Neural progenitor cell (in vitro differentiated cells): ENCODE results near the gene NWD2. TPM values are rescaled to one million over a fixed set of nuclear protein-coding genes. Genes with fewer than 3 reads are reported as not detected.

Source experiments
- DNase-seq: peaks from one replicate; pipeline ENCODE4 v3.0.0-alpha.2; 2016; ENCODE audit warnings: low spot score
- H2AFZ ChIP-seq: fragments of 200-600 bp; sonication (generic); replicated peaks from 2 replicates; pipeline ENCODE4 v1.6.1; 2016; ENCODE audit warnings: antibody characterized with exemption
- H3F3A ChIP-seq: fragments of 200-600 bp; sonication (generic); 2 replicates; pipeline ENCODE4 v1.6.1; 2016; ENCODE audit warnings: antibody characterized with exemption, low read depth
- H3K27ac ChIP-seq: fragments of 200-600 bp; sonication (generic); 2 replicates; pipeline ENCODE4 v1.5.1; 2016; ENCODE audit warnings: mild to moderate bottlenecking
- H3K27me3 ChIP-seq: fragments of 200-600 bp; sonication (generic); 2 replicates; pipeline ENCODE4 v1.6.1; 2016; ENCODE audit warnings: mild to moderate bottlenecking, moderate library complexity
- H3K36me3 ChIP-seq: fragments of 200-600 bp; sonication (generic); 2 replicates; pipeline ENCODE4 v1.5.1; 2016
- H3K4me1 ChIP-seq: fragments of 200-600 bp; sonication (generic); 2 replicates; pipeline ENCODE4 v1.6.1; 2016; ENCODE audit warnings: mixed run types
- H3K4me2 ChIP-seq: fragments of 200-600 bp; sonication (generic); 2 replicates; pipeline ENCODE4 v1.6.1; 2016
- H3K4me3 ChIP-seq: fragments of 200-600 bp; sonication (generic); 2 replicates; pipeline ENCODE4 v1.5.1; 2016
- H3K79me2 ChIP-seq: fragments of 200-600 bp; sonication (generic); 2 replicates; pipeline ENCODE4 v1.6.1; 2016; ENCODE audit warnings: low read depth
- H3K9ac ChIP-seq: fragments of 200-600 bp; sonication (generic); 2 replicates; pipeline ENCODE4 v1.6.1; 2016
- H3K9me3 ChIP-seq: fragments of 200-600 bp; sonication (generic); 2 replicates; pipeline ENCODE4 v1.5.1; 2016; ENCODE audit warnings: low read depth
- H4K20me1 ChIP-seq: fragments of 200-600 bp; sonication (generic); 2 replicates; pipeline ENCODE4 v1.6.1; 2016; ENCODE audit warnings: low read depth
- H3K27ac Mint-ChIP-seq: 3 replicates; pipeline ENCODE4 v1.8.0; 2021; ENCODE audit warnings: mixed read lengths
- H3K27me3 Mint-ChIP-seq: 2 replicates; pipeline ENCODE4 v1.8.0; 2022; ENCODE audit warnings: low read depth, mild to moderate bottlenecking, inconsistent platforms, moderate library complexity, mixed read lengths; ENCODE audit not compliant: insufficient read depth
- H3K36me3 Mint-ChIP-seq: 3 replicates; pipeline ENCODE4 v1.8.0; 2021; ENCODE audit warnings: mixed read lengths
- H3K4me1 Mint-ChIP-seq: 3 replicates; pipeline ENCODE4 v1.8.0; 2021; ENCODE audit warnings: mixed read lengths
- H3K4me3 Mint-ChIP-seq: 3 replicates; pipeline ENCODE4 v1.8.0; 2021; ENCODE audit warnings: mild to moderate bottlenecking, moderate library complexity, mixed read lengths
- H3K9me3 Mint-ChIP-seq: 3 replicates; pipeline ENCODE4 v1.8.0; 2020; ENCODE audit warnings: mixed read lengths
- EZH2 ChIP-seq: fragments of 200-600 bp; sonication (generic); IDR thresholded peaks from 2 replicates; pipeline ENCODE4 v1.6.1; 2017; ENCODE audit warnings: antibody characterized with exemption, mild to moderate bottlenecking, moderate library complexity
- EZH2phosphoT487 ChIP-seq: fragments of 200-600 bp; sonication (generic); IDR thresholded peaks from 2 replicates; pipeline ENCODE4 v1.6.1; 2017; ENCODE audit warnings: antibody characterized with exemption
- total RNA-seq: library from RNA; depleted of rRNA; stranded (reverse); fragments of >200 nt; gene quantifications from 2 replicates; pipeline ENCODE4 v1.2.3, GENCODE V29; 2015; ENCODE audit warnings: low replicate concordance
- TF ChIP-seq, protein P1 (sequence below): fragments of 200-600 bp; sonication (generic); IDR thresholded peaks from 2 replicates; pipeline ENCODE4 v1.5.1; 2017; ENCODE audit warnings: antibody characterized with exemption, mild to moderate bottlenecking

The NWD2 gene
- total RNA-seq, 1 donor from 2014 or later = not detected

DNA sequence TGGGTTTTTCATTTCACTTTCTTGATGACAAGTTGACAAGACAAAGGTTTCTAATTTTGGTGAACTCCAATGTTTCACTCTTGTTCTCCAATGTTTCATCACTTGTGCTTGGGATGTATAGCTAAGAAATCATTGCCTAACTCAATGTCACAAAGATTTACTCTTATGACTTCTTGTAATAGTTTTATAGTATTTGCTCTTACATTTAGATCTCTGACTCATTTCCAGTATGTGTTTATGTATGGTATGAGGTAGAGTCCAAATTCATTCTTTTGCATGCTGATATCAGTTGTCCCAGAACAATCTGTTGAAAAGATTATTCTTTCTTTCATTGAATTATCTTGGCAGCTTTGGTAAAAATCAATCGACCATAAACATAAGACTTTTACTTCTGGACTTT is 12.2 kb upstream of the NWD2 start:
- no peak overlapping the region for H3K9ac ChIP-seq
- no peaks in the 10 kb centered on the region for H3K4me1 ChIP-seq
- H3K27ac ChIP-seq = no peak overlapping the region
- H4K20me1 ChIP-seq = no peaks in the 10 kb centered on the region
- no peaks in the 10 kb centered on the region for H3K27me3 ChIP-seq
- TF ChIP-seq EZH2 (no peak), EZH2phosphoT487 (no peak)
- TF ChIP-seq, protein P1, sequence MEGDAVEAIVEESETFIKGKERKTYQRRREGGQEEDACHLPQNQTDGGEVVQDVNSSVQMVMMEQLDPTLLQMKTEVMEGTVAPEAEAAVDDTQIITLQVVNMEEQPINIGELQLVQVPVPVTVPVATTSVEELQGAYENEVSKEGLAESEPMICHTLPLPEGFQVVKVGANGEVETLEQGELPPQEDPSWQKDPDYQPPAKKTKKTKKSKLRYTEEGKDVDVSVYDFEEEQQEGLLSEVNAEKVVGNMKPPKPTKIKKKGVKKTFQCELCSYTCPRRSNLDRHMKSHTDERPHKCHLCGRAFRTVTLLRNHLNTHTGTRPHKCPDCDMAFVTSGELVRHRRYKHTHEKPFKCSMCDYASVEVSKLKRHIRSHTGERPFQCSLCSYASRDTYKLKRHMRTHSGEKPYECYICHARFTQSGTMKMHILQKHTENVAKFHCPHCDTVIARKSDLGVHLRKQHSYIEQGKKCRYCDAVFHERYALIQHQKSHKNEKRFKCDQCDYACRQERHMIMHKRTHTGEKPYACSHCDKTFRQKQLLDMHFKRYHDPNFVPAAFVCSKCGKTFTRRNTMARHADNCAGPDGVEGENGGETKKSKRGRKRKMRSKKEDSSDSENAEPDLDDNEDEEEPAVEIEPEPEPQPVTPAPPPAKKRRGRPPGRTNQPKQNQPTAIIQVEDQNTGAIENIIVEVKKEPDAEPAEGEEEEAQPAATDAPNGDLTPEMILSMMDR = no peak
- no peak overlapping the region for H2AFZ ChIP-seq
- no peaks in the 10 kb centered on the region for H3K4me1 Mint-ChIP-seq
- no peaks in the 10 kb centered on the region for H3K9me3 Mint-ChIP-seq
- H3K4me3 ChIP-seq = no peak overlapping the region
- no peak for DNase-seq
- H3K4me2 ChIP-seq = no peak overlapping the region
- no peaks in the 10 kb centered on the region for H3K36me3 Mint-ChIP-seq
- no peak overlapping the region for H3K4me3 Mint-ChIP-seq
- H3K9me3 ChIP-seq = no peaks in the 10 kb centered on the region
- H3F3A ChIP-seq = no peaks in the 10 kb centered on the region
- H3K27me3 Mint-ChIP-seq = no peaks in the 10 kb centered on the region
- H3K79me2 ChIP-seq = no peaks in the 10 kb centered on the region
- H3K36me3 ChIP-seq = no peaks in the 10 kb centered on the region
- no peak overlapping the region for H3K27ac Mint-ChIP-seq

GRCh38 chr4:37236165-37236564 is 8.4 kb upstream of the NWD2 start:
- H3K27me3 Mint-ChIP-seq = peaks cover under 1% of the 10 kb centered on the region
- H2AFZ ChIP-seq = no peak overlapping the region

DNA sequence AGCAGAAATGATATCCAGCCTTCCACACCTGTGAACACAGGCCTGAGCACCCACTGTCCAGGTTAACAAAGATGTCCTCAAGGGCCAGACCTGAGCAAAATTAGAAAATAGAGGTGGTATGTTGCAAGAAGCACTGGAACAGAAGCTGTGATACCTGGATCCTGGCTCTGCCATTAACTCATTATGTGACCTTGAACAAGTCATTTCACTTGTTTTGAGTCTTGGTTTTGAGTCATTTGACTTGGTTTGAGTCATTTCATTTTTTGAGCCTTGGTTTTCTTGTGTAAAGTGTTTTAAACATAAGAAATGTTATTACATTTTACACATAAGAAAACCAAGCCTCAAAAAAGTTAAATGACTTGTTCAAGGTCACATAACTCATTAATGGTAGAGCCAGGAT is 2.9 kb upstream of the NWD2 start:
- no peak for DNase-seq
- H3K4me1 ChIP-seq = peaks cover 12% of the 10 kb centered on the region
- Mint-ChIP-seq H3K9me3 (no peaks in the 10 kb centered on the region), H3K4me1 (peaks cover 16% of the 10 kb centered on the region), H3K36me3 (no peaks in the 10 kb centered on the region), H3K27ac (no peak overlapping the region), H3K27me3 (peaks cover 40% of the 10 kb centered on the region), H3K4me3 (no peak overlapping the region)
- H3K4me2 ChIP-seq = no peak overlapping the region
- H3F3A ChIP-seq = no peaks in the 10 kb centered on the region
- H3K27me3 ChIP-seq = peaks cover 74% of the 10 kb centered on the region
- H3K27ac ChIP-seq = no peak overlapping the region
- H2AFZ ChIP-seq = no peak overlapping the region
- H3K79me2 ChIP-seq = no peaks in the 10 kb centered on the region
- H3K9me3 ChIP-seq = no peaks in the 10 kb centered on the region
- H3K36me3 ChIP-seq = no peaks in the 10 kb centered on the region
- H3K9ac ChIP-seq = no peak overlapping the region
- H4K20me1 ChIP-seq = peaks cover 19% of the 10 kb centered on the region
- TF ChIP-seq EZH2phosphoT487 (no peak), EZH2 (no peak)
- TF ChIP-seq, protein P1 = no peak
- H3K4me3 ChIP-seq = no peak overlapping the region

More at GRCh38 chr4:37236165-37236564, 8.4 kb upstream of the NWD2 start:
- no peaks in the 10 kb centered on the region for H3K36me3 ChIP-seq
- no peaks in the 10 kb centered on the region for H3K36me3 Mint-ChIP-seq
- H3F3A ChIP-seq = no peaks in the 10 kb centered on the region
- no peaks in the 10 kb centered on the region for H3K9me3 Mint-ChIP-seq
- H3K4me3 Mint-ChIP-seq = no peak overlapping the region
- H3K4me2 ChIP-seq = no peak overlapping the region
- no peaks in the 10 kb centered on the region for H4K20me1 ChIP-seq
- no peaks in the 10 kb centered on the region for H3K79me2 ChIP-seq
- TF ChIP-seq EZH2phosphoT487 = no peak
- TF ChIP-seq EZH2 = no peak
- TF ChIP-seq, protein P1 = no peak
- H3K27ac Mint-ChIP-seq = no peak overlapping the region
- DNase-seq = no peak
- no peaks in the 10 kb centered on the region for H3K4me1 ChIP-seq
- H3K9ac ChIP-seq = no peak overlapping the region
- H3K4me1 Mint-ChIP-seq = no peaks in the 10 kb centered on the region
- H3K27me3 ChIP-seq = peaks cover 19% of the 10 kb centered on the region
- no peak overlapping the region for H3K4me3 ChIP-seq
- H3K9me3 ChIP-seq = no peaks in the 10 kb centered on the region
- H3K27ac ChIP-seq = no peak overlapping the region
